Fibroblast of mammary gland (primary cell): ENCODE measurements around the gene TP53I3.

Source experiments
- DNase-seq: peaks from one replicate; pipeline ENCODE4 v3.0.0-alpha.2; 2010; ENCODE audit warnings: low read depth
- H3K4me3 ChIP-seq: 2 replicates; pipeline ENCODE4 v1.5.1; 2011; ENCODE audit warnings: low read depth, mild to moderate bottlenecking, low read length, moderate library complexity; ENCODE audit not compliant: control insufficient read depth
- CTCF ChIP-seq: conservative IDR thresholded peaks from 2 replicates; pipeline ENCODE4 v1.5.1; 2011; ENCODE audit warnings: low read depth, low read length, inconsistent platforms; ENCODE audit not compliant: control insufficient read depth, insufficient read depth

Gene TP53I3

DNA sequence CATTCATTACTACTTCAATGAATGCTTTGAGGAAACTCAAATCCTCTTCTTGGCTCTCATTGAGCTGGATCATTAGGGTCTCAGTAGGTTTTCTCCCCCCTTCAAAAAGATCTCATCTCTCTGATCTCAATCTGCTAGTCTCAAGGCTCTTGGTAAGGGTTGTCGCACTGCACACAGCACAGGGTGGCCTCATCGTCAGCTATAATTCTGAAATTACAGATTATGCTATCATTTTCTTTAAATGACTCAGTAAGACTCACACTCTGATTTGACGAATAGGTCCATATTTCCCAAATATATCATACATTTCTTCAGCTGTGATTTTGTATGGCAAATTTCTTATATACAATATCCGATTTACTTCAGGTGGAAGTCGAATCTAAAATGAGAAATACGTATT lies 10.8 kb downstream of the TP53I3 start:
- H3K4me3 ChIP-seq: no peak overlapping the region
- no peak for TF ChIP-seq CTCF
- DNase-seq: no peak

DNA sequence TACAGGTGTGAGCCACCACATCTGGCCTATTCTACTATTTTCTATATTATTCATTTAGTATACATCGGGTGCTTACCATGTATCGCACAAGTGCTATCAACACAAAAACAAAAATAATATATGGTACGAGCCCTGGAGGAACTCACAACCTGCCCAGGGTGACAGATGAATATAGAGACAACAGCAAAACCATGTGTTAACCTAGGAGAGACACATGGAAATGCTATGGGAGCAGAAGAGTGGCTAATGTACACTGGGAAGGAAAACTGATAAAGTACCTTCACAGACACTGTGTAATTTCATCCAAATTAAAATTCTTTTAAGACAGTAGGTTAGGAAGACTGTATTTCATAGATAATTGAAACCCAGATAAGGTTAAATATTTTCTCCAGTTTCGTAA lies 12.4 kb downstream of the TP53I3 start:
- no peak for TF ChIP-seq CTCF
- H3K4me3 ChIP-seq: no peak overlapping the region
- DNase-seq: no peak

DNA sequence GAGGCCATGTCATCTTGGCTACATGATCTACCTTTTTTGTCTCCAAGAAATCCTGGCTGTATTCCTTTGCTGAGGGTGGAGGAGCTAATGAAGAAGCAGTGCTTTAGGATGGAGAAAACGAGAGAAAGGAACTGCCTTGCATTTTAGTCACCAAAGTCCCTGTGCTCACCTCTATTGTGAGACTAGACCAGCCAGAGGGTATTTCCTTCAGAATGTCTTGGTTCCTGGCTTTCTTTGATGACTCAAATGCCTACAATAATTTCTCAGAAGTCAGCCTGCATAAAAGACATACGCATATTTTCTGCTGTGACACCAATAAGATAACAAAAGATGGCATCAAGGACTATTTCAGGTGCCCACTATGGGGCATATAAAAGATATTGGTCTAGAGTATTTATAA lies 19.3 kb downstream of the TP53I3 start:
- TF ChIP-seq CTCF: no peak
- no peak for DNase-seq
- no peak overlapping the region for H3K4me3 ChIP-seq

GRCh38 chr2:24058564-24059271 lies 25.9 kb downstream of the TP53I3 start:
- no peak for DNase-seq
- H3K4me3 ChIP-seq: no peak overlapping the region
- TF ChIP-seq CTCF: no peak

DNA sequence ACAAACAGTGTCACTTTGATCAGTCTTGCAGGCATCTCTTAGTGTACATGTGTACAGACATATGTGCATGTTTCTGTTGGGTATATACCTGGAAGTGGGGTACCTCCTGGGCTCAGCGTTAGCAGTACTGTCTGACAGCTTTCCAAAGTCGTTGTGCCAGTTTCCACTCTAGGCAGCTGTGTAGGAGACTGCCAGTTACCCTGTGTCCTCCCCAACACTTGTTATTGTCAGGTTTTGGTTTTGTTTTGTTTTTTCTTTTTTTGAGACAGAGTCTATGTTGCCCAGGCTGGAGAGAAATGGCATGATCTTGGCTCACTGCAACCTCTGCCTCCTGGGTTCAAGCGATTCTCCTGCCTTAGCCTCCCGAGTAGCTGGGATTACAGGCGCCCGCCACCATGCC lies 28.9 kb downstream of the TP53I3 start:
- DNase-seq: no peak
- no peak for TF ChIP-seq CTCF
- H3K4me3 ChIP-seq: no peak overlapping the region

- DNase-seq: no peak
- H3K4me3 ChIP-seq: no peak overlapping the region
- TF ChIP-seq CTCF: no peak
These were observed 30.1 kb downstream of the TP53I3 start for GRCh38 chr2:24054366-24055010.

DNA sequence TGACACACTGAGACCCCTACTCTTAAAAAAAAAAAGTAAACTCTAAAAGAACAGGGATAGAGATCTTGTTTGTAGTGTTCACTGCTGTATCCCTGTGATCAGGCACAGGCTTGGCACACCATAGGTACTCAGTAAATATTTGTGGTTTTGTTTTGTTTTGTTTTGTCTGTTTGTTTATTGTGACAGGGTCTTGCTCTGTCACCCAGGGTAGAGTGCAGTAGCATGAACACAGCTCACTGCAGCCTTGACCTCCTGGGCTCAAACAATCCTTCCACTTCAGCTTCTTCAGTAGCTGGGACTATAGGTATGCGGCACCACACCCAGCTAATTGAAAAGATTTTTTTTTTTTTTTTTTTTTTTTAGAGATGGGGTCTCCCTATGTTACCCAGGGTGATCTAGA lies 31.7 kb downstream of the TP53I3 start:
- no peak for DNase-seq
- H3K4me3 ChIP-seq: no peak overlapping the region
- no peak for TF ChIP-seq CTCF
